Endodermal cell (in vitro differentiated cells): ENCODE measurements around the gene TBC1D2B. TPM values are rescaled to one million over a fixed set of nuclear protein-coding genes. Genes with fewer than 3 reads are reported as not detected.

Source experiments
- DNase-seq: peaks from one replicate; pipeline ENCODE4 v3.0.0-alpha.2; 2017
- H3K27ac ChIP-seq: 2 replicates; pipeline ENCODE4 v1.5.1; 2013; ENCODE audit warnings: mild to moderate bottlenecking, low read depth, low read length, moderate library complexity
- H3K27me3 ChIP-seq: 2 replicates; pipeline ENCODE4 v1.6.1; 2013; ENCODE audit warnings: mild to moderate bottlenecking, low read length, moderate library complexity; ENCODE audit not compliant: insufficient read depth, control insufficient read depth, poor library complexity, severe bottlenecking
- H3K36me3 ChIP-seq: 2 replicates; pipeline ENCODE4 v1.7.0; 2013; ENCODE audit warnings: mild to moderate bottlenecking, low read length, moderate library complexity; ENCODE audit not compliant: control insufficient read depth, insufficient read depth
- H3K4me1 ChIP-seq: one replicate; pipeline ENCODE4 v1.7.0; 2013; ENCODE audit warnings: low read length; ENCODE audit not compliant: control insufficient read depth, insufficient read depth
- H3K4me3 ChIP-seq: 2 replicates; pipeline ENCODE4 v1.5.1; 2013; ENCODE audit warnings: mild to moderate bottlenecking, low read length, moderate library complexity
- H3K9ac ChIP-seq: 2 replicates; pipeline ENCODE4 v1.6.1; 2013; ENCODE audit warnings: mild to moderate bottlenecking, low read length, moderate library complexity; ENCODE audit not compliant: poor library complexity, severe bottlenecking; ENCODE audit errors: extremely low read depth
- H3K9me3 ChIP-seq: 2 replicates; pipeline ENCODE4 v1.6.1; 2013; ENCODE audit warnings: mild to moderate bottlenecking, low read length, moderate library complexity; ENCODE audit not compliant: control insufficient read depth
- H3K27ac Mint-ChIP-seq: 2 replicates; pipeline ENCODE4 v1.8.0; 2020; ENCODE audit warnings: mixed read lengths
- H3K27me3 Mint-ChIP-seq: 2 replicates; pipeline ENCODE4 v1.8.0; 2021; ENCODE audit warnings: mild to moderate bottlenecking, mixed read lengths; ENCODE audit not compliant: insufficient read depth
- H3K36me3 Mint-ChIP-seq: 2 replicates; pipeline ENCODE4 v1.8.0; 2020; ENCODE audit warnings: low read depth, mixed read lengths
- H3K4me1 Mint-ChIP-seq: 2 replicates; pipeline ENCODE4 v1.8.0; 2020; ENCODE audit warnings: mixed read lengths
- H3K4me3 Mint-ChIP-seq: 2 replicates; pipeline ENCODE4 v1.8.0; 2020; ENCODE audit warnings: mild to moderate bottlenecking, moderate library complexity, mixed read lengths
- H3K9me3 Mint-ChIP-seq: 2 replicates; pipeline ENCODE4 v1.8.0; 2020; ENCODE audit warnings: mild to moderate bottlenecking, mixed read lengths
- CTCF ChIP-seq: fragments of 200-600 bp; sonication (generic); conservative IDR thresholded peaks from 2 replicates; pipeline ENCODE4 v1.5.0; 2021; ENCODE audit warnings: antibody characterized with exemption, mild to moderate bottlenecking
- WGBS, 2 experiments: methylation state at CpG; one replicate each; pipeline versions ENCODE4 v1.1.5 to v1.1.7; 2013; ENCODE audit warnings: missing lambda C conversion rate in 2 of 2, mixed read lengths in 1 of 2; ENCODE audit not compliant: insufficient coverage in 1 of 2, insufficient read length in 1 of 2; 5-methylcytosine and 5-hydroxymethylcytosine counted together
- total RNA-seq, 2 donors: library from RNA; stranded (reverse); fragmentation: NEBNext Ultra II Directional in 1 of 2; extraction: Animal tissue kit (Norgen Biotek cat#: 25700) in 1 of 2; gene quantifications; 2 replicates in 1 of 2; 3 replicates in 1 of 2; pipeline ENCODE4 v1.2.1, GENCODE V29; 2021

The TBC1D2B gene
- total RNA-seq, 2 donors from 2014 or later, result 13.8 to 23.8 TPM

GRCh38 chr15:78056714-78057269 is 20.7 kb downstream of the TBC1D2B start:
- H3K9me3 ChIP-seq, result no peaks in the 10 kb centered on the region
- Mint-ChIP-seq H3K27ac (no peak overlapping the region), H3K27me3 (peaks cover 29% of the 10 kb centered on the region), H3K4me1 (peaks cover 17% of the 10 kb centered on the region), H3K36me3 (no peaks in the 10 kb centered on the region), H3K9me3 (no peaks in the 10 kb centered on the region), H3K4me3 (no peak overlapping the region)
- 40 to 54% methylated on average over 1 to 2 of the region's 2 CpGs for WGBS, 2 experiments
- no peak for DNase-seq
- no peak overlapping the region for H3K4me3 ChIP-seq
- H3K4me1 ChIP-seq, result peaks cover 11% of the 10 kb centered on the region
- TF ChIP-seq CTCF, result no peak
- peaks cover 38% of the 10 kb centered on the region for H3K27me3 ChIP-seq
- no peak overlapping the region for H3K27ac ChIP-seq
- no peaks in the 10 kb centered on the region for H3K36me3 ChIP-seq
- H3K9ac ChIP-seq, result no peak overlapping the region

GRCh38 chr15:78055919-78056713 is 21.4 kb downstream of the TBC1D2B start:
- H3K9me3 Mint-ChIP-seq, result no peaks in the 10 kb centered on the region
- H3K27me3 ChIP-seq, result peaks cover 38% of the 10 kb centered on the region
- WGBS, 2 experiments, result 31 to 60% methylated on average over 2 of the region's 2 CpGs
- peak overlapping the region; percentile 31 for H3K27ac Mint-ChIP-seq
- H3K27me3 Mint-ChIP-seq, result peaks cover 26% of the 10 kb centered on the region
- no peaks in the 10 kb centered on the region for H3K9me3 ChIP-seq
- no peaks in the 10 kb centered on the region for H3K36me3 ChIP-seq
- peaks cover 16% of the 10 kb centered on the region for H3K4me1 ChIP-seq
- no peak overlapping the region for H3K27ac ChIP-seq
- H3K4me1 Mint-ChIP-seq, result peaks cover 23% of the 10 kb centered on the region
- H3K4me3 ChIP-seq, result no peak overlapping the region
- DNase-seq, result peak; percentile 65
- no peak overlapping the region for H3K4me3 Mint-ChIP-seq
- H3K9ac ChIP-seq, result no peak overlapping the region
- TF ChIP-seq CTCF, result no peak
- H3K36me3 Mint-ChIP-seq, result no peaks in the 10 kb centered on the region

- 93% methylated on average over 1 of the region's 1 CpG; no CpG with 5 or more reads in 1 of the 2 experiments for WGBS, 2 experiments
- H3K9ac ChIP-seq, result no peak overlapping the region
- Mint-ChIP-seq H3K4me3 (no peak overlapping the region), H3K4me1 (peaks cover 33% of the 10 kb centered on the region), H3K27ac (no peak overlapping the region), H3K9me3 (no peaks in the 10 kb centered on the region), H3K27me3 (peaks cover 20% of the 10 kb centered on the region), H3K36me3 (no peaks in the 10 kb centered on the region)
- DNase-seq, result no peak
- TF ChIP-seq CTCF, result no peak
- no peak overlapping the region for H3K27ac ChIP-seq
- no peaks in the 10 kb centered on the region for H3K9me3 ChIP-seq
- peaks cover 27% of the 10 kb centered on the region for H3K27me3 ChIP-seq
- peaks cover 24% of the 10 kb centered on the region for H3K4me1 ChIP-seq
- no peaks in the 10 kb centered on the region for H3K36me3 ChIP-seq
- no peak overlapping the region for H3K4me3 ChIP-seq
Observed at GRCh38 chr15:78054966-78055365, 22.5 kb downstream of the TBC1D2B start.
